HL-60 (cell line): ENCODE data around the gene TBC1D5.

Experiments
- DNase-seq, 2 experiments: peaks; one replicate each; pipeline ENCODE4 v3.0.0-alpha.2; 2010 to 2020; ENCODE audit warnings: low read depth in 1 of 2, low spot score in 1 of 2
- H3K27ac ChIP-seq: fragments of 250-450 bp; sonication (Bioruptor Pico); replicated peaks from 2 replicates; pipeline ENCODE4 v1.5.1; 2020; ENCODE audit warnings: mild to moderate bottlenecking, moderate library complexity
- H3K27me3 ChIP-seq: fragments of 250-450 bp; sonication (Bioruptor Pico); 2 replicates; pipeline ENCODE4 v1.5.1; 2021; ENCODE audit warnings: mild to moderate bottlenecking, moderate library complexity; ENCODE audit not compliant: insufficient read depth, poor library complexity, severe bottlenecking
- H3K4me3 ChIP-seq: replicated peaks from 2 replicates; pipeline ENCODE4 v1.5.1; 2011; ENCODE audit warnings: mild to moderate bottlenecking, control low read depth, low read length; ENCODE audit not compliant: insufficient read depth
- GABPA ChIP-seq: IDR thresholded peaks from 2 replicates; pipeline ENCODE4 v1.6.1; 2012; ENCODE audit warnings: low read depth
- POLR2AphosphoS5 ChIP-seq: IDR thresholded peaks from 2 replicates; pipeline ENCODE4 v1.6.1; 2012; ENCODE audit warnings: low read depth
- REST ChIP-seq: IDR thresholded peaks from 2 replicates; pipeline ENCODE4 v1.6.1; 2012; ENCODE audit warnings: low read depth; ENCODE audit not compliant: insufficient replicate concordance
- SPI1 ChIP-seq: IDR thresholded peaks from 2 replicates; pipeline ENCODE4 v1.6.1; 2012; ENCODE audit warnings: low read depth, mild to moderate bottlenecking, borderline replicate concordance
- TF ChIP-seq, protein P1 (sequence below): IDR thresholded peaks from one replicate; pipeline ENCODE4 v1.5.1; 2011; ENCODE audit warnings: low read length, control low read depth, inconsistent platforms; ENCODE audit not compliant: insufficient read depth

The TBC1D5 gene

DNA sequence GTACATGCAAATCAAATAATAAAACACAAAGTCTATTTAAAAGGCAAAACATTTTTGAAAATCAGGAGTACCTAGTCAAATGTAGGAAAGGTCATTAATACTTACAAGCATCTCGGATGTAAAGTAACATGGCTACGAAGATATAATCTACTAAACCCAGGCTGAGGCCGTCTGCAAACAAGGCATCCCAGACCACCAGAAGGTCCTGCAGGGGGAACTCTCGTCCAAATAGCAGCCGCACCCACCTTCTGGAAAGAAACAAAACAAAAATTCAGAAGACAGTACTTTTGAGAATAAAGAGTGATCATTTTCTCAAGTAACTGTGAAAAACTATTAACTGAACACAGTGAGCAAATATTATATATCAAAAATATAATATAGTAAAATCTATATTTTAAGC, 434.5 kb downstream of the TBC1D5 start:
- Histone ChIP-seq H3K27ac (no peak overlapping the region), H3K27me3 (no peaks in the 10 kb centered on the region), H3K4me3 (no peak overlapping the region)
- no peak for DNase-seq
- TF ChIP-seq, protein P1, sequence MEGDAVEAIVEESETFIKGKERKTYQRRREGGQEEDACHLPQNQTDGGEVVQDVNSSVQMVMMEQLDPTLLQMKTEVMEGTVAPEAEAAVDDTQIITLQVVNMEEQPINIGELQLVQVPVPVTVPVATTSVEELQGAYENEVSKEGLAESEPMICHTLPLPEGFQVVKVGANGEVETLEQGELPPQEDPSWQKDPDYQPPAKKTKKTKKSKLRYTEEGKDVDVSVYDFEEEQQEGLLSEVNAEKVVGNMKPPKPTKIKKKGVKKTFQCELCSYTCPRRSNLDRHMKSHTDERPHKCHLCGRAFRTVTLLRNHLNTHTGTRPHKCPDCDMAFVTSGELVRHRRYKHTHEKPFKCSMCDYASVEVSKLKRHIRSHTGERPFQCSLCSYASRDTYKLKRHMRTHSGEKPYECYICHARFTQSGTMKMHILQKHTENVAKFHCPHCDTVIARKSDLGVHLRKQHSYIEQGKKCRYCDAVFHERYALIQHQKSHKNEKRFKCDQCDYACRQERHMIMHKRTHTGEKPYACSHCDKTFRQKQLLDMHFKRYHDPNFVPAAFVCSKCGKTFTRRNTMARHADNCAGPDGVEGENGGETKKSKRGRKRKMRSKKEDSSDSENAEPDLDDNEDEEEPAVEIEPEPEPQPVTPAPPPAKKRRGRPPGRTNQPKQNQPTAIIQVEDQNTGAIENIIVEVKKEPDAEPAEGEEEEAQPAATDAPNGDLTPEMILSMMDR: no peak
- no peak for TF ChIP-seq REST
- no peak for TF ChIP-seq GABPA

DNA sequence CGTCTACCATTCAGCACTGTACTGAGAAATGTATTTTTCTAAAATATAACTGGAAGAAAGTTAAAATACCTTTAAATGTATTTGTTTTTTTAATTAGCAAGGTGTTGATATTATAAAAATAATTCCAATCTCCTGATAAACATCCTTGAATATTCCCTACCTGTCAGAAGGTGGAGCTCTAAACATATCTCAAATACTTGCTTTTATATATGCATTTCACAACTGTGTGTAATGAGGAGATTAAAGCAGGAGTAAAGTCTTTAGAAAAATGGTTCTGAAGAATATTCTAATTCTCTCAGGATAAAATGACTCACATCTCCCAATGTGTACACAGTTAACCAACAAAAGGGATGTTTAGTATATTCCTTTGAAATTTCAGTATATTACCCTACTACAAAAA, 434.9 kb downstream of the TBC1D5 start:
- Histone ChIP-seq H3K4me3 (no peak overlapping the region), H3K27ac (no peak overlapping the region), H3K27me3 (no peaks in the 10 kb centered on the region)
- no peak for DNase-seq
- TF ChIP-seq REST (no peak), GABPA (no peak), POLR2AphosphoS5 (no peak), SPI1 (no peak)
- TF ChIP-seq, protein P1: no peak

GRCh38 chr3:17304969-17305368, 437.5 kb downstream of the TBC1D5 start:
- no peak for DNase-seq
- Histone ChIP-seq H3K27me3 (no peaks in the 10 kb centered on the region), H3K27ac (no peak overlapping the region), H3K4me3 (no peak overlapping the region)
- TF ChIP-seq POLR2AphosphoS5: no peak
- TF ChIP-seq GABPA: no peak
- no peak for TF ChIP-seq SPI1
- TF ChIP-seq REST: no peak
- TF ChIP-seq, protein P1: no peak
